Psoas muscle (tissue), 8 donors: ENCODE results near the gene HOXD9. TPM values are rescaled to one million over a fixed set of nuclear protein-coding genes. Genes with fewer than 3 reads are reported as not detected.

Source experiments
- ATAC-seq, 4 donors: fragments of 200-7000 bp; cut with Tn5 transposase; one replicate each; pipeline ENCODE4 v1.9.1; 2020; ENCODE audit warnings: moderate library complexity in 3 of 4, mild to moderate bottlenecking in 2 of 4
- DNase-seq, 2 donors: peaks; one replicate each; pipeline ENCODE4 v3.0.0-alpha.2; 2020
- H3K27ac ChIP-seq: fragments of 200-600 bp; one replicate; pipeline ENCODE4 v1.8.0; 2022
- H3K27me3 ChIP-seq, 3 donors: fragments of 200-600 bp in 1 of 3; one replicate each; pipeline versions ENCODE4 v1.6.1 to v1.8.0; 2013 to 2022; ENCODE audit warnings: low read length in 2 of 3, mild to moderate bottlenecking in 2 of 3, moderate library complexity in 1 of 3; ENCODE audit not compliant: insufficient read depth in 3 of 3
- H3K36me3 ChIP-seq, 2 donors: fragments of 200-600 bp in 1 of 2; one replicate each; pipeline versions ENCODE4 v1.6.1 to v1.8.0; 2013 to 2022; ENCODE audit warnings: low read depth in 1 of 2, mild to moderate bottlenecking in 1 of 2, moderate library complexity in 1 of 2; ENCODE audit not compliant: insufficient read depth in 1 of 2
- H3K4me1 ChIP-seq: fragments of 200-600 bp; one replicate; pipeline ENCODE4 v1.8.0; 2022
- H3K4me3 ChIP-seq: fragments of 200-600 bp; one replicate; pipeline ENCODE4 v1.8.0; 2022; ENCODE audit warnings: mild to moderate bottlenecking
- H3K9me3 ChIP-seq: fragments of 200-600 bp; one replicate; pipeline ENCODE4 v1.8.0; 2022
- WGBS, 3 donors: extraction: QIAGEN DNeasy Blood & Tissue Kit; methylation state at CpG; one replicate each; pipeline versions ENCODE4 v1.1.6 to v1.1.7; 2013; 5-methylcytosine and 5-hydroxymethylcytosine counted together
- intact Hi-C, 2 donors: fragments of 100-400 bp; cut with DNase I; formaldehyde crosslinking; loops; one replicate each; pipeline versions ENCODE4 v1.11.0 to v1.14.2; 2022
- polyA plus RNA-seq, 3 donors: library from polyadenylated mRNA; stranded (reverse); fragments of 200-250 nt; gene quantifications; one replicate each; pipeline ENCODE4 v1.2.3, GENCODE V29; 2013
- total RNA-seq, 4 donors: library from RNA; stranded (reverse); fragmentation: NEBNext Ultra II Directional in 2 of 4; extraction: Animal tissue kit (Norgen Biotek cat#: 25700) in 2 of 4; gene quantifications; one replicate each; pipeline versions ENCODE4 v1.2.1 to v1.2.4, GENCODE V29; 2021 to 2023
- TF ChIP-seq, protein P1 (sequence below): fragments of 200-600 bp; IDR thresholded peaks from one replicate; pipeline ENCODE4 v1.8.0; 2022; ENCODE audit warnings: antibody characterized with exemption
- donor health status: healthy with polysubstance abuse.
- donor health status: DM: no; HTN: no; CAD: no; lungs with moderate emphysema.
- donor health status: Bipolar disorder and iron deficiency.
- donor health status: healthy.
- donor health status: DM: yes; HTN: yes; CAD: no.
- donor health status: DM: no; HTN: no; CAD: no.
- donor health status: DM: no; HTN: no; CAD: no.
- donor health status: DM: yes; HTN: yes; CAD: no.

The HOXD9 gene
- total and polyA plus RNA-seq, 7 donors: 0.43 to 4.4 (median 1.7) TPM

DNA sequence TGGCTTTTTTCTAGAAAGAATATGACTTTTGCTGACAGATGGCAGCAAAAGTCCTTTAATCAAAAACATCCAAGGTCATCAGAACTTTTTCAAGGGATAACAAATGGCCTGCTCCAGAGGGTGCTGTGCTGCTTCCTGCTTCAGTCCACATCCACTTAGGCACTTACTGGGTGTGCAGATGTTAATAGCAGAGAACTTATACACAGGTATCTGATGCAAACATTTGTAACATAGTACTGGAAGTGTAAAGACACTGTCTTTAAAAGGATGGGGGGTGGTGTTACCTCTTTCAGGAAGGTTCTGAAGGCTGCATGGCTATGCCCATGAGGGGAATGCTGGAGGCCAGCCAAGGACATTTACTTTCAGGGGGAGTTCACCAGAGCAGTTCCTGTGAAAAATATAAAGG is 12.5 kb downstream of the HOXD9 start:
- no peak for DNase-seq
- intact Hi-C loops: loop anchor here in 1 of 2 donors (5.0 kb wide), 1 partner anchor 402 kb away; no protein-coding TSS in a partner anchor
- ATAC-seq: no peak
- peak overlapping the region; percentile 93 for H3K27ac ChIP-seq
- H3K36me3 ChIP-seq: no peaks in the 10 kb centered on the region
- peaks cover 42% of the 10 kb centered on the region for H3K4me1 ChIP-seq
- peak overlapping the region; percentile 89 for H3K4me3 ChIP-seq
- no peaks in the 10 kb centered on the region for H3K9me3 ChIP-seq
- TF ChIP-seq, protein P1, sequence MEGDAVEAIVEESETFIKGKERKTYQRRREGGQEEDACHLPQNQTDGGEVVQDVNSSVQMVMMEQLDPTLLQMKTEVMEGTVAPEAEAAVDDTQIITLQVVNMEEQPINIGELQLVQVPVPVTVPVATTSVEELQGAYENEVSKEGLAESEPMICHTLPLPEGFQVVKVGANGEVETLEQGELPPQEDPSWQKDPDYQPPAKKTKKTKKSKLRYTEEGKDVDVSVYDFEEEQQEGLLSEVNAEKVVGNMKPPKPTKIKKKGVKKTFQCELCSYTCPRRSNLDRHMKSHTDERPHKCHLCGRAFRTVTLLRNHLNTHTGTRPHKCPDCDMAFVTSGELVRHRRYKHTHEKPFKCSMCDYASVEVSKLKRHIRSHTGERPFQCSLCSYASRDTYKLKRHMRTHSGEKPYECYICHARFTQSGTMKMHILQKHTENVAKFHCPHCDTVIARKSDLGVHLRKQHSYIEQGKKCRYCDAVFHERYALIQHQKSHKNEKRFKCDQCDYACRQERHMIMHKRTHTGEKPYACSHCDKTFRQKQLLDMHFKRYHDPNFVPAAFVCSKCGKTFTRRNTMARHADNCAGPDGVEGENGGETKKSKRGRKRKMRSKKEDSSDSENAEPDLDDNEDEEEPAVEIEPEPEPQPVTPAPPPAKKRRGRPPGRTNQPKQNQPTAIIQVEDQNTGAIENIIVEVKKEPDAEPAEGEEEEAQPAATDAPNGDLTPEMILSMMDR: no peak
- H3K27me3 ChIP-seq: no peaks in the 10 kb centered on the region

DNA sequence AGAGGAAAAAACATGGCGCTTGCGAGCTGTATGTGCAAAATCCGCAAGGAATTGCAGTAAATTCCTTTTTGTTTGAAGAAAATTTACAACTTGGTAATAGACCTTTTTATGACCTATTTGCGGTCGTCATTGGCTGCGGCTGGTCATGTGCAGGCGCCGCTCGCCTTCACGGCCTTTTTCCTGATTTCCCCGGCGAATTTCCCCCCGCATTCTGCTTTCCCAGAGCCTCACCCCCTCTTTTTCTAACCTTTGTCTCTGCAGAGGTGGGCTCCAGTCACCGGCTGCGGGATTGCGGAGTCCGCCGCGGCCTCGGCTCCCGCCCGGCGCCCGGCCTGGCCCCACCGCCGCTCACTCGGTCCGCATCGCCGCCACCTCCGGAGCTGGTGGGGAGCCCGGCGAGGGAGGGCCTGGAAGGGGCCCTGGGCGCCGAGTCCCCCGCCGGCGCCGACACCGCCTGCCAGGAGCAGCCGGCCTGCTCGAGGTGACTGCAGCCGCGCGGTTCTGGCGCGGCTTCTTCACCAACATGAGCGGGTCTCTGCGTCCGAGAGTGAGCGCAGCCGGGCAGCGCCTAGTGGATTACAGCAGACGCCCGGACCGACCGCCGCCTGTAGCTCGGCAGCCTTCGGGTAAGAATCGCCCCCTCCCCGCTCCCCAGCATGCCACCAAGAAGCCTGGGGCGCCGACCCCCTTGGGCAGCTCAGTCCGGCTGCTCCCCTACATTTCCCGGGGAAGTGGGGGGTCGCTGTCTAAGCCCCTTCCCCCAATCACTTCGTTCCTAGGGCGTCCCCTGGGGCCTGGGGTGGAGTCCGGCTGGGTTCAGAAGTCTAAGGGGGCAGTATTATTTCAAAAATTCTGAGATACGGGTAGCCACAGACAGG is 14.1 kb downstream of the HOXD9 start:
- intact Hi-C loops: loop anchor here in 1 of 2 donors (5.0 kb wide), 1 partner anchor 401 kb away; no protein-coding TSS in a partner anchor
- no peaks in the 10 kb centered on the region for H3K9me3 ChIP-seq
- DNase-seq (peak; percentile 34 to 66), ATAC-seq (peak; percentile 33 to 50 (median 40))
- no peaks in the 10 kb centered on the region for H3K27me3 ChIP-seq
- H3K4me3 ChIP-seq: peak overlapping the region; percentile 89
- H3K4me1 ChIP-seq: peaks cover 35% of the 10 kb centered on the region
- 1% methylated on average over 61 to 71 of the region's 71 CpGs for WGBS, 3 donors
- no peaks in the 10 kb centered on the region for H3K36me3 ChIP-seq
- H3K27ac ChIP-seq: peak overlapping the region; percentile 93
- TF ChIP-seq, protein P1: no peak

DNA sequence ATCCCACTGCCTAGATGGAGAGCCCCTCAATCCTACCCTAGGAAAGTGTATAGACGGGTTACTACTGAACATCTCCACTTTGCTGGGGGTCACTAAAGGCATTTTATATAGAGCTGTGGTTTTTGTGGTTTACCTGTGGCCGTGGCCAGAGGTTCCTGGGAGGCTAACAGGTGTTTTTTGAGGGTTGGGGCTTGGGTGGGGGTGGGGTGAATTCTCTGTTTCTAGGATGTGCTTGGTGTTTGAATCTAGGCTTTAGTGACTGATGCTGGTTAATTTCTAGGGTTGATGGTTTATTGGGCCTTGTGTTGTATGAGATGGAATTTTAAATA is 14.7 kb downstream of the HOXD9 start:
- Histone ChIP-seq H3K4me1 (peaks cover 32% of the 10 kb centered on the region), H3K27ac (peak overlapping the region; percentile 93)
- no peak for ATAC-seq

DNA sequence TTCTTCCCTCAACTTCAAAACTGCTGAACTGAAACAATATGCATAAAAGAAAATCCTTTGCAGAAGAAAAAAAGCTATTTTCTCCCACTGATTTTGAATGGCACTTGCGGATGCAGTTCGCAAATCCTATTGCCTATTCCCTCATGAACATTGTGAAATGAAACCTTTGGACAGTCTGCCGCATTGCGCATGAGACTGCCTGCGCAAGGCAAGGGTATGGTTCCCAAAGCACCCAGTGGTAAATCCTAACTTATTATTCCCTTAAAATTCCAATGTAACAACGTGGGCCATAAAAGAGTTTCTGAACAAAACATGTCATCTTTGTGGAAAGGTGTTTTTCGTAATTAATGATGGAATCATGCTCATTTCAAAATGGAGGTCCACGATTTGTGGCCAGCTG is 15.4 kb downstream of the HOXD9 start:
- ATAC-seq (no peak), DNase-seq (no peak)
- H3K4me3 ChIP-seq: peak overlapping the region; percentile 89
- intact Hi-C loops: loop anchor here in 1 of 2 donors (5.0 kb wide), 1 partner anchor 399 kb away; no protein-coding TSS in a partner anchor
- no peaks in the 10 kb centered on the region for H3K36me3 ChIP-seq
- TF ChIP-seq, protein P1: no peak
- H3K4me1 ChIP-seq: peaks cover 30% of the 10 kb centered on the region
- peak overlapping the region; percentile 93 for H3K27ac ChIP-seq
- no peaks in the 10 kb centered on the region for H3K9me3 ChIP-seq
- WGBS, 3 donors: 48 to 59% (median 57%) methylated on average over 8 of the region's 8 CpGs
- no peaks in the 10 kb centered on the region for H3K27me3 ChIP-seq

More for the DNA sequence above, 14.7 kb downstream of the HOXD9 start:
- DNase-seq: no peak
- H3K9me3 ChIP-seq: no peaks in the 10 kb centered on the region
- WGBS, 3 donors: 5 to 16% (median 14%) methylated on average over 2 of the region's 2 CpGs
- TF ChIP-seq, protein P1: no peak
- intact Hi-C loops: loop anchor here in 1 of 2 donors (5.0 kb wide), 1 partner anchor 400 kb away; no protein-coding TSS in a partner anchor
- H3K36me3 ChIP-seq: no peaks in the 10 kb centered on the region
- peak overlapping the region; percentile 89 for H3K4me3 ChIP-seq
- no peaks in the 10 kb centered on the region for H3K27me3 ChIP-seq
